IPS-NIHi11 (cell line): Measurements from ENCODE around the gene NPHP4.
"Not testable (repeated sequence)": the region's sequence is repeated elsewhere in the genome, so short reads cannot be mapped to it uniquely, and the experiment has no call there.

Source experiments
- DNase-seq: peaks from one replicate; pipeline ENCODE4 v3.0.0; 2012; ENCODE audit warnings: mixed read lengths, low spot score

NPHP4 gene

GRCh38 chr1:5934058-5934884, 58.0 kb downstream of the NPHP4 start:
- no peak for DNase-seq

GRCh38 chr1:5933676-5934057, 58.6 kb downstream of the NPHP4 start:
- DNase-seq = no peak

- DNase-seq = no peak
These were observed 59.2 kb downstream of the NPHP4 start for GRCh38 chr1:5933050-5933449.

- DNase-seq = no peak
These were observed 63.4 kb downstream of the NPHP4 start for GRCh38 chr1:5928714-5929400.

GRCh38 chr1:5927506-5928370, 64.5 kb downstream of the NPHP4 start:
- no peak for DNase-seq

GRCh38 chr1:5926686-5927435, 65.4 kb downstream of the NPHP4 start:
- DNase-seq = no peak

GRCh38 chr1:5922700-5923330, 69.4 kb downstream of the NPHP4 start:
- not testable (repeated sequence) for DNase-seq

- no peak for DNase-seq
These were observed 70.6 kb downstream of the NPHP4 start for GRCh38 chr1:5921671-5922070.

- DNase-seq = no peak
These were observed 71.1 kb downstream of the NPHP4 start for GRCh38 chr1:5921129-5921528.

GRCh38 chr1:5920201-5920600, 72.0 kb downstream of the NPHP4 start:
- DNase-seq = no peak

GRCh38 chr1:5918275-5918649, 74.0 kb downstream of the NPHP4 start:
- no peak for DNase-seq

GRCh38 chr1:5917591-5918274, 74.5 kb downstream of the NPHP4 start:
- DNase-seq = no peak

GRCh38 chr1:5917281-5917590, 75.0 kb downstream of the NPHP4 start:
- DNase-seq = no peak

GRCh38 chr1:5916572-5917280, 75.5 kb downstream of the NPHP4 start:
- no peak for DNase-seq

GRCh38 chr1:5915587-5916571, 76.3 kb downstream of the NPHP4 start:
- DNase-seq = peak; percentile 48

- no peak for DNase-seq
These were observed 77.4 kb downstream of the NPHP4 start for GRCh38 chr1:5914676-5915365.

GRCh38 chr1:5913876-5914275, 78.3 kb downstream of the NPHP4 start:
- no peak for DNase-seq

- DNase-seq = peak; percentile 55
These were observed 79.0 kb downstream of the NPHP4 start for GRCh38 chr1:5913078-5913845.
